Left renal pelvis (tissue), 4 donors: ENCODE measurements around the gene GALNT18. TPM values are rescaled to one million over a fixed set of nuclear protein-coding genes. Genes with fewer than 3 reads are reported as not detected.

Source experiments
- DNase-seq, 4 donors: peaks; one replicate each; pipeline ENCODE4 v3.0.0-alpha.2; 2013; ENCODE audit warnings: low read depth in 4 of 4, low spot score in 3 of 4
- polyA plus RNA-seq, 4 donors: library from polyadenylated mRNA; unstranded; fragments of 120-200 nt; gene quantifications; one replicate each; pipeline ENCODE4 v1.2.1, GENCODE V29; 2013; ENCODE audit not compliant: insufficient read length in 4 of 4

Gene GALNT18
- polyA plus RNA-seq, 4 donors, result 7.5 to 29.7 (median 23.8) TPM

DNA sequence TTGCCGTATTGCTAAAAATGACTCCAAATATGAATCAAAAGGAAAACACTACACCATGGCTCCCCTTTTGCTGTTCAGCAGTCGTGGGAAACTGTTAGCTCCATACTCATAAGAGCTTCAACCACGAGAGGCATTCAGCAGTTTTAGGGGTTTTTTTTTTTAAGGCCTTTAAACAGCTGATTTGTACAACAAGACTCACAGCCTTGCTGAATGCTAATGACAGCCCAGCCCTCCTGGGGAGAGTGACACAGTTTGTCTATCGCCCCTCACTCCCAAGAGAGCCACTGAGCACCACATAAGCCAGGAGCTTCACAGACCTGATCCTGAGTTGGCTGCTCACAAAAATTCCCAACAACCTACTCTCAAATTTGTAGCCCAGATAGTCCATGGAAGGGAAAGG is 32.4 kb downstream of the GALNT18 start:
- DNase-seq, result no peak

GRCh38 chr11:11588891-11589290 is 32.9 kb downstream of the GALNT18 start:
- DNase-seq, result no peak

GRCh38 chr11:11588243-11588642 is 33.6 kb downstream of the GALNT18 start:
- no peak for DNase-seq

GRCh38 chr11:11587122-11587521 is 34.7 kb downstream of the GALNT18 start:
- DNase-seq, result no peak

DNA sequence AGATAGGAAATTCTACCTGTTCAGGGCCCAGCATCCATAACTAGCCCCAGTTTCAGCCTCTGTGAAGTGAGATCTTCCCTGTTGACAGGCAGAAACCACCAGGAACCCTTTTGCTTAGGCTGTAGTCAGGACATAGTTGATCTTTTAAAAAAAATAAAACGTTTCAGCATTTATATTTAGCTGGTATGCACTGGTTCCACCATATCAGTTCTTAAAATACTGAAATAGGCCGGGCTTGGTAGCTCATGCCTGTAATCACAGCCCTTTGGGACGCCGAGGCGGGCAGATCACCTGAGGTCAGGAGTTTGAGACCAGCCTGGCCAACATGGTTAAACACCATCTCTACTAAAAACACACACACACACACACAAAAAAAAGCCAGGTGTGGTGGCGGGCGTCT is 35.3 kb downstream of the GALNT18 start:
- DNase-seq, result no peak

DNA sequence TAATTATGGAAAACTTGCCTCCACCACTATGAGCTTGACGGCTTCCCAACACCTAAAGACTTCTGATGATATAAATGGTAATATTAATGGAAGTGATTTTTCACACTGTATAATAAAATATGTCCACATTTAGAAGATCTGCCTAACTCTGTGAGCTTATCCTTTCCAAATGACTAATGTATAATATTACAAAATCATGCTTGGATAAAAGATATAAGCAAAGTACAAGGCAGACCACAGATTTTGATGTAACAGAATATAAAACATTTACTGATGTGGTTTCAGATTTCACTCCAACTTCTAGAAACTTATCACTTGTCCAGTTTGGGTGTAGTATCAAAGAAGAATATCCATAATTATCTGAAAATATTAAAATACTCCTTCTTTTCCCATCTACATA is 36.9 kb downstream of the GALNT18 start:
- DNase-seq, result no peak

GRCh38 chr11:11584530-11584810 is 37.3 kb downstream of the GALNT18 start:
- no peak for DNase-seq

DNA sequence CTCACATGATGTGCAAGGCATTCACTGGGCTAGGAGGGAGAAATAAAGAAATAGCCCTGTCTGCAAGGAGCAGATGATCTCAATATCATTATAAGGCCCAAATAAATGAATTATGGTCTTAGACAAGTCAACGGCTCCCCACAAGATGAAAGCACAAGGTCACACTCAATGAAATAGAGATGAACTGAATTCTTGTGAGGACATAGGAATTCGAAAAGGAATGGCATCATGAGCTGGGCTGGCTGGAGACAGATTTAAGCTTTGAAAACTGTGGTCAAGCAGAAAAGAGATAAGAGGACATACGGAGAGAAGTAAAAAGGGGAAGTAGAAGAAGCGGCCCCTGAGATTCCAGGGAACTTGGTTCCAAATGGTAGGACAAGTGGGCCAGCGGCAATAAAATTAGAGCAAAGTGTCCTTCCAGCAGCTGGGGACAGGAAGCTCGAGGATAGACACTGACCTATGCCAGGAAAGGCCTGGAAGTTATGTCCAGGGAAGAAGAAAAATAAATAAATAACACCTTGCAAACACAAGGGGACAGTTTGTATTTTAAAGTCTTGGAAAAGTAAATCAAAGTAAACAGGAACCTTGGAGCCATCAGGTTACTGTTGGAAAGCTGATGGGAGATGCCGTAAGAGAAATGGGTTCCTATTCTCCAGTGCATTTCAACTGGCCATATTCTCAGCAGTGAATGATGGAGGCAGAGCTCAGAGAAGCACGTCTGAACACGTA is 37.8 kb downstream of the GALNT18 start:
- no peak for DNase-seq

DNA sequence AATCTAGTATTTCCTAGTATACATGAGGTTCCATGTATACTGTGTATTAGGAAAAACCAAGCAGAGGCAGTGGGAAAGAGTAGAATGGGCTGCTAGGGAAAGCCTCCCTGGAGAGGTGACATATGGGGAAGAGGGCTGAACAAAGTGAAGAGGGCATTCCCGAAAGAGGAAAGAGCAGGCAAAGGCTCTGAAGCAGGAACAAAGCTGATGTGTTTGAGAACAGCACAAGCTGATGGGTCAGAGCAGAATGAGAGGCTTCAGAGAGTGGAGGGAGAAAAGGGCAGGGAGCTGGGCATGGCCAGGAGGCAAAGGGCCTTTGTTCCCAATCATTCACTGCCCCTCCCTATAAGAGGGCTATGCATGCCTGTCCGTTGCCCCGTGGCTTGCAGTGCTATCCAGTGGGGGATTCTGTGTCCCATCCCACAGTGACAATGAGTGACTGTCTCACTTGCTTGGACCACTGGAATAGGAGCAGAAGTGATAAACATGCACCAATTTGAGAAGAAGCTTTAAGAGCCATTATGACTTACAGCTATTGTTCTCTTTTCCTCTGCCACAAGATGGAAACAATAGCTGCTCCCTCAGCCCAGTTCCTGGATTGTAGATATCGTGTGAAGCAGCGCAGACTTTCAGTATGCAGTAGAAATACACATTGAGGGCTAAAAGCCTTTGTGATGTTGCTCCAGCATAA is 39.6 kb downstream of the GALNT18 start:
- no peak for DNase-seq

- no peak for DNase-seq
Observed at GRCh38 chr11:11581481-11581880, 40.3 kb downstream of the GALNT18 start.

DNA sequence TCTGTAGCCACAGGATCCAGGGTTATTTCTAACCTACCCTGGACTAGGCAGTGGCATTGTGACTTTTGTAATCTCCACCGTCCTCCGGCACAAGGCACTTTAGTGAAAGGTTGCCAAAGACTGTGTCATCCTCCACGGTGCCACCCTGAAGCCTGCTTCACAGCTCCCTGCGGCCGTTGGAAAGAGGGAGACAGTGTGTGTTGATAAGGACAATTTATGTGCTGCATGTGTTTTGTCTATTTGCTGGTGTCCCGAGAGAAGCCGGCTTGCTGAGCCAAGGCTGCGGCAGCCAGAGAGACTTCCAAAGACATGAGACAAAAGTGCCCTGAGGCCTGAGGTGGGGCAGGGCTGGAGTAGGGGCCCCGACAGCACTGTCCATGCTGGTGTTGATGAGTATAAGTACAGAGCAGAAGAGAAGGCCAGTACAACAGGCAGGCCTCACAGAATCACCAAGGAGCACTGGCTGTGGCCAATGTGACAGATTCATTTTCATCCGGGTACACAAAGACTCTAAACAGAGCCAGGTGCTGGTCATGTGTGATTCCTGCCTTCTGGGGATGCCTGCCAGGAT is 40.9 kb downstream of the GALNT18 start:
- no peak for DNase-seq

GRCh38 chr11:11580012-11580411 is 41.8 kb downstream of the GALNT18 start:
- no peak for DNase-seq

DNA sequence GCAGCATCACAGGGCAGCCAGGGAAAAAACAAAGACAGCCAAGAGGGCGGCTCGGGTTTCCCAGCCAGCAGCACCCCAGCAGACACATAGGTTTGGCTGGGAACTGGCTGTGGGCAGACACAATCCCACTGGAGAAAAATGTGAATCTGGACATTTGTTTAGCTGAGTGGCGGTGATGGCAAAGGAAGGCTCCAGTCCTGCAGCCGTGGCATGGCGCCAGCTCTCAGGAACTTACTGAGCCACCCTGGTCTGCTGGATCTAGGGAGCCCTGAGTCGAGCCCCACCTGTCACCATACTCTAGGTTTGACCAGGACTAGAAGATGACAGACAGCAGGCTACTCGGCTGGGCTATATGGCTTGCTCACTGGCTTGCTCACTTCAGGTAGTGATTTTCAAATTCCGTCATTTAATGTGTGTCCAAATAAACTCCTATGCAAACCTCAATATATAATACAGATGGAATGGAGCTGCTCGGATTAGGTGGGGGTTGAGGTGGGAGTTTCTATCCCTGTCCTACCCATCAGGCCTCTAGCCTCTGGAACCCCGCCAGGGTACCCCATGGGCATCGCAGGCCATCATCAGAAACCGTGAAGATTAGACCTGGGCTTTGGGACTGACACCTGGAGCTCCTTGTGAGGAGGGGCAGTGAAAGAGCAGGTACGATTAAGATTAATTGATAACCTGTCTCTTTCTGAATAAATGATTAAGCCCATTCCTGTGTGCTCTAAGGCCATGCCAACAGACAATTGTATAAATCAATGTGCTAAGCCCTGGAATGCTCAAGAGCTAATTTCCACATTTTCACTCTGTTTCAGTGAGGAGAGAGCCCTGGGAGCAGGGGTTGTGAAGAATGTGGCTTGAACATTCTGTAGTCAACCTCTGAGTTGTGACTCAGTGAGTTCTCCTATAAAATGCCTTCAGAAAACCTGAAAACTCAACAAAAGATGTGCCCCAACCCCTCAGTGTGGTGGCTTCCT is 42.5 kb downstream of the GALNT18 start:
- no peak for DNase-seq

DNA sequence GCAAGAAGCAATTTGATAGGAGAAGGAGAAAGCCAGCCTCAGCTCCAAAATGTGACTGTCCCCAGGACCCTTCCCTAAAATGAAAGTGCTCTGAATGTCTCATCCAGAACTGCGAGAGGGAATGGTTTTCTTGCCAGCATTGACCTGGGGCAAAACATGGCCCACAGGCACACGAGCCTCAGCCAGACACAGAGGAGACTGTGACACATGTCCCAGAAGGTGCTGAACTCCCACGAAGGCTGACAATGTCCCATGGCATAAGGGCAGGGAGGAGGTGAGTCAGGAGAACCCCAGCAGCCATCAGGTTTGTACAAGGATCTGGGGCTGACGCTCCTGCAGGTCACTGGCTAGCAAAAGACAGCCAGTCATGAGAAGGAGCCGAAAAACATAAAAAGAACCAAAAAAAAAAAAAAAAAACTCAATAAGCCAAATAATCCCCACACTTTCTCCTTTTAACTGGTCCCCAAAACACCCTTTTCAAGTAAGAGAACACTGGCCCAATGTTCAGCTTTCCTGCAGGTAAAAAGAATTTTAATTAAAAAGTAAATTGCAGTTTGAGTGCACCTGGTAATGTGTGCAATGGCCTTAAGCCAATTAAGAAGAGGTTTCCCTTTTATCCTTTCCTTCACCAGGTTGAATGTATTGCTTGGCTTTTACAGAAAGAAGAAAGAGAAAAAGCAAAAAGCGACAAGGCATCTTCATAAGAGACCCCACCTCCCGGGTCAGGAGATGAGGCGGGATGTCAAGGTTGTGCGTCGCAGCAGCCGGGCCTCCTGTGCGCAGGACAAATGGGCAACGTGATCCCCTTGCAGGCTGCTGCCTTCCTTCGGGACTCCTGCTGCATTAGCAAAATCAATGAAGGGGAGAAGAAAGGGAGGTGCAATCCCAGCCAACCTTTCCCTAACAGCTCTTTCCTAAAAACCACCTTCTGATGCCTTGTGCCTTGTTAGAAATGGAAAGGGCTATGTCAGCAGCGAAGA is 43.6 kb downstream of the GALNT18 start:
- no peak for DNase-seq

- no peak for DNase-seq
Observed at GRCh38 chr11:11577251-11577855, 44.5 kb downstream of the GALNT18 start.

GRCh38 chr11:11574373-11575287 is 47.2 kb downstream of the GALNT18 start:
- DNase-seq, result no peak

DNA sequence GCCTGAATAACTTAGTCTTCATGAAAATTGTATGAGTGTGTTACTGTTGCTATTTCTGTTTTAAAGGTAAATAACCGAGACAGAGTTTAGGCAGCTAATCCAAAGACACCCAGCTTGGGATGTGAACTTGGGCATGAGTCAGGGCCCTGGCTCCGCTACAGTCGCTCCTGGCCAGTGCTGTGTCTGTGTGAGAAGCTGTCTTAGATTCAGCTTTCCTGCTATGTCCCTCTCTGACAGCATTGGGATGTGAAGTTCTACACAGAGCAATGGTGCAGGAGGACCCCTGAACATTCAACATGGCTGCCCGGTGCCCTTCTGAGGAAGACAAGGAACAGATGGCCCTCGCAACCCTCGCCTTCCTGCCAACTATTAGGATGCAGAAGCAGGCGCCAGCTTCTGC is 49.4 kb downstream of the GALNT18 start:
- DNase-seq, result no peak

DNA sequence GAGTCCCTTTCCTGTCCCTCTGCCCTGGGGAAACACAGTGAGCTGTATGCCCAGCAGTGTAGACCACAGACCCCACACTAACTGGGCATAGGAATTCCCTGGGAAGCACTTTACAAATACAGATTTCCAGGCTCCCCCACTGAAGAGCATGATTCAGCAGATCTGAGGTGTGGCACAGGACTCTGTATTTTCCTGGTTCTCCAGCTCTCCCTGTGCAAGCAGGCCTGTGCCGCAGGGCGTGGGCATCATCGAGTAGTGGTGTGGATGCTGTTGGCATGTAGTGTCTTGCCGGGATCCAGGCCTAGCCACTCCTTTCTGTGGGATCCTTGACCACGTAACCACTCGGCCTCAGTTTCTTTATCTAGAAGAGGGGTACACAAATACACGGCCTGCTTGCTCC is 49.9 kb downstream of the GALNT18 start:
- no peak for DNase-seq
